ENCODE measurements around the gene ZNF33B. TPM values are rescaled to one million over a fixed set of nuclear protein-coding genes. Genes with fewer than 3 reads are reported as not detected.
"Not testable (repeated sequence)": the region's sequence is repeated elsewhere in the genome, so short reads cannot be mapped to it uniquely, and the experiment has no call there.

Gene ZNF33B
- total RNA-seq, 1 donor from 2014 or later: 14.3 TPM

GRCh38 chr10:42630537-42631134 is 7.7 kb downstream of the ZNF33B start:
- intact Hi-C loops (cut with micrococcal nuclease): no loop called here
- no peak for DNase-seq
- no peak for ATAC-seq

DNA sequence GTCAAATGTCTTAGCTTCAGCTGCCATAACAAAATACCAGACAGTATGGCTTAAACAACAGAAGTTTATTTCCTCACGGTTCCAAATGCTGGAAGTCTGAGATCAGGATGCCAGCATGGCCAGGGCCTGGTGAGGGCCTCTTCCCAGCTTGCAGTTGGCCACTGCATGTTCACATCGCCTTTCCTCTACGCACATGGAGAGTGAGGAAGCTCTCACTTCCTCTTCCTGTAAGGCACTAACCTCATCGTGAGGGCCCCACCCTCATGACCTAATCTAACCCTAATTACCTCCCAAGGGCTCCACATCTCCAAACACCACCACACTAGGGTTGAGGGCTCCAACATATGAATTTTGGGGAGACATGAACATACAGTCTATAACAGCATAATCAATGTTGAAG is 14.4 kb downstream of the ZNF33B start:
- ATAC-seq (no peak), DNase-seq (no peak)
- intact Hi-C loops (cut with micrococcal nuclease): no loop called here

- DNase-seq (no peak), ATAC-seq (no peak)
- intact Hi-C loops (cut with micrococcal nuclease): no loop called here
Measured at GRCh38 chr10:42618424-42618823, 19.9 kb downstream of the ZNF33B start.

DNA sequence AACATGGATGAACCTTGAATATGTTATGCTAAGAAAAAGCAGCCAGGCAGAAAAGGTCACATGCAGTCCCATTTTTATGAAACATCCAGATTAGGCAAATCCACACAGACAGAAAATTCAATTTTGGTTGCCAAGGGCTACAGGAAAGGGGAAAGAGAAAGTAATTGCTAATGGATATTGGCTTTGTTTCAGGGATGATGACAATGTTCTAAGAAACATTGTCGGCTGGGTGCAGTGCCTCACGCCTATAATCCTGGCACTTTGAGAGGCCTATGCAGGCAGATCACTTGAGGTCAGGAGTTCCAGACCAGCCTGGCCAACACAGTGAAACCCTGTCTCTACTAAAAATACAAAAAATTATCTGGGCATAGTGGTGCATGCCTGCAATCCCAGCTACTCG is 23.0 kb downstream of the ZNF33B start:
- intact Hi-C loops (cut with micrococcal nuclease): no loop called here
- ATAC-seq: no peak
- no peak for DNase-seq

GRCh38 chr10:42609872-42610271 is 28.5 kb downstream of the ZNF33B start:
- ATAC-seq (no peak), DNase-seq (no peak)
- intact Hi-C loops (cut with micrococcal nuclease): no loop called here

DNA sequence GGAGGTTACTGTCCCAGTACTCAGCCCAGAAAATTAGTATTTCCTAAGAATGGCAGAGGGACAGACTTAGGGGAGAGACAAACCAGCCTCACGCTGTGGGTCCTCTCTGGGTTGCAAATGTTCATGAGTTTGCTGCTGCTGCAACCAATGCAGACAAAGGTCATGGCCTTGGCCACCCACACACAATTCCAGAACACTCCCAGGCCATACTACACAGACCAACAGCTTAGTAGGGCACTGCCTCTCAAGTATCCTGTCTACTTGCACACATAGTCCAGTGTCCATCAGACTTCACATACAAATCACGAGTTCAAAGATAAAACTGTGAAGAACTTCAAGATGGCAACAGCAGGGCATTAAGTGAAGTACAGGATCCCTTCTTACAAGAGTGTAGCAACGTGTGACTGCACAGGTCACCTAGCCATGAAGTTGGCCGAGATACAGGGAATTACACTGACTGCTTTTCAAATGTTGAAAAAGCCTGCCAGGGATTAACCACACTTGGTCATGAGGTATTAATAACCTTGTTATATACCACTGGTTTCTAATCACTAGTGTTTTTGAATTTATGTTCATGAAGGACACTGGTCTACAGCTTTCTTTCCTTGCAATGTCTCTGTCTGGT is 40.0 kb downstream of the ZNF33B start:
- ATAC-seq: peak; percentile 42
- intact Hi-C loops (cut with micrococcal nuclease): no loop called here
- no peak for DNase-seq

GRCh38 chr10:42596196-42596595 is 42.2 kb downstream of the ZNF33B start:
- DNase-seq (no peak), ATAC-seq (no peak)
- intact Hi-C loops (cut with micrococcal nuclease): no loop called here

DNA sequence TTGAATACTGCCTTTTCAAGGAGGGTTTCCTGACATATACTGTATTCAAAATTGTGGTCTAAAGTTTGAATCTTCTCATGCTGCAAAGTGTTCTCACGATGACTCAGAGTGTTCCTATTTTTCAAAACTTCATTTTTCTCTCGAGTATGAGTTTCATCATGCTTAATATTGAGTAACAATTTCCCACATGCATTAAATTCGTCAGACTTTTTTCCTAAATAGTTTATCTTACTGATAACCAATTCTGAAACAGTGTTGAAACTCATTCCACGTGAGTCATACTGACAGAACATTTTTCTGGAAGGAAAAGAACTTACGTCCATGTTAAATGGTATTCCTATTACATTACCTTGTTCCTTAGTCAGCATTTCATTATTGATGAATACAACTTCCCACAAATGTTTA is 44.1 kb downstream of the ZNF33B start:
- no peak for ATAC-seq
- no peak for DNase-seq
- intact Hi-C loops (cut with micrococcal nuclease): no loop called here

GRCh38 chr10:42593284-42593683 is 45.1 kb downstream of the ZNF33B start:
- intact Hi-C loops (cut with micrococcal nuclease): no loop called here
- DNase-seq: no peak
- ATAC-seq: no peak

GRCh38 chr10:42583828-42584227 is 54.5 kb downstream of the ZNF33B start:
- ATAC-seq (no peak), DNase-seq (no peak)
- intact Hi-C loops (cut with micrococcal nuclease): no loop called here

GRCh38 chr10:42578019-42578418 is 60.4 kb downstream of the ZNF33B start:
- DNase-seq: no peak
- no peak for ATAC-seq
- intact Hi-C loops (cut with micrococcal nuclease): no loop called here

DNA sequence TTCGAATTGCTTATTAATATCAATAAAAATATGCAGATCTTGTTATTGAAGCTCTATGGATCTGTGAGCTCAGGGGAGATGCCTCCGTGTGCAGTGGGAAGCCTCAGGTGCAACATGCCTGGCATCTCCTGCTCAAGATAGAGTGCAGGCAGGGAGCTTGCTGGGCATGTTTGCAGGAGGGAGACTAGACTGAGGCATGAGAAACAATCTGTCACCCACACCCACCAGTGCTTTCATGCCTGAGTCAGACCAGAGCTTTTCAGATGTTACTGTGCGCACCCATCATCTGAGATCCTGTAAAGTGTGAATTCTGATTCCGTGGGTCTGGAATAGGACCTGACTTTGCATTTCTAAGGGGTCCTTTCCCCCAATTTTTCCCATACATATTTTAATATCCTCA is 62.0 kb downstream of the ZNF33B start:
- intact Hi-C loops (cut with micrococcal nuclease): no loop called here
- ATAC-seq: no peak
- DNase-seq: no peak

DNA sequence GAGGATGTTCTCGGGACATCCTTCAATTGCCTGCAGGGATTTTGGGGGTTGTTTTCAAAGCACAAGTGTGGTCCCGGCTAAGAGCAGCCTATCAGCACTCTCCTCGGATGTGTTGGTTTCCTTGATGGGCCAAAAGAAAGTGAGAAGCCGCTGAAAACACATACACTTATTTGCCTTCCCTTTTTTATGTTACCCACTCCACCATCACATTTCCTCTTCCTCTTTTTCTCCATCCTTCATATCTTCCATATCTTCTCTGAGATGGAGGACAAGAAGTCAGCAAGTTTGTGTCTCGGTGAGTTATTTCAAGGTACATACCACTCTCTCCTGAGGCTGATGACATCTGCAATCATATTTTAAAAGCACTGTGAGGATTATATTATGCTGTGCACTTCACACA is 64.0 kb downstream of the ZNF33B start:
- DNase-seq (no peak), ATAC-seq (no peak)
- intact Hi-C loops (cut with micrococcal nuclease): no loop called here

GRCh38 chr10:42556931-42557330 is 81.4 kb downstream of the ZNF33B start:
- intact Hi-C loops (cut with micrococcal nuclease): no loop called here
- ATAC-seq (no peak), DNase-seq (no peak)

DNA sequence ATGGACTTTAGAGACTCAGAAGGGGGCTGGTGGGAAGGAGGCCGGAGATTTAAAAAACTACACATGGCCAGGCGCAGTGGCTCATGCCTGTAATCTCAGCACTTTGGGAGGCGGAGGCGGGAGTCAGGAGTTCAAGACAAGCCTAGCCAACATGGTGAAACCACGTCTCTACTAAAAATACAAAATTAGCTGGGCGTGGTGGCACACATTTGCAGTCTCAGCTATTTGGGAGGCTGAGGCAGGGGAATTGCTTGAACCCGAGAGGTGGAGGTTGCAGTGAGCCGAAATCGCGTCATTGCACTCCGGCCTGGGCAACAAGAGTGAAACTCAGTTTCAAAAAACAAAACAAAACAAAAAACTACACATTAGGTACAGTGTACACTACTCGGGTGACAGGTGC is 84.8 kb downstream of the ZNF33B start:
- ATAC-seq; intact Hi-C loops (cut with micrococcal nuclease); DNase-seq: not testable (repeated sequence)

GRCh38 chr10:42553064-42553407 is 85.3 kb downstream of the ZNF33B start:
- ATAC-seq (peak; percentile 58), DNase-seq (no peak)
- intact Hi-C loops (cut with micrococcal nuclease): no loop called here

- DNase-seq (peak; percentile 97), ATAC-seq (peak; percentile 99)
- intact Hi-C loops (cut with micrococcal nuclease): no loop called here
Measured at GRCh38 chr10:42552188-42553063, 85.9 kb downstream of the ZNF33B start.

DNA sequence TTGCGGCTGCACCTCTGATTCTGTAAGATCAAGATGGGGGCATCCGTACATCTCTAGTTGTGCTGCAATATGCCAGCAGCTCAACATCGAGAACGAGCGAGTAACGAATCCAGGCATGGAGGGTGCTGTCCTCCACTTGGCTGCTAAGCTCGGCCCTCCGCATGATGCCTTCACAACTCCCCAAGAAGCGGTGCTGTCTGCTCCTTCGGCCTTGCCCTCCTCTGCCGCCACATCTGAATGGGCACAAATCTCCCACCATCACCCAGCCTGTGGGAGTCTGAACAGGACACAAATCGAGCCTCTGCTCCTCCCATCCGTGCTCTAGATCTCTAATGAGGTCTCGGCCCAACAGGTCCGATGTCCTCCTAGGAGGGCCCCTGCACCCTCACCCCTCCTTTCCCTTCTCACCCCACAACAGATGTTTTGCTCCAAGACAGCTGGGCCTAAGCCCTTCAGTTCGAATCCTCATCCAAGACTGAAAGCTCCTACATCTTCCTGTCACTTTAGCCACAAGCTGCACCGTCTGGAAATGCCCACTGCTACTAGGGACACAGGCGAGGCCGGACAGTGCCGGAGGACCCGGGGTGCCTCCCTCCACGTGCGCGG is 86.7 kb downstream of the ZNF33B start:
- DNase-seq: no peak
- no peak for ATAC-seq
- intact Hi-C loops (cut with micrococcal nuclease): no loop called here

DNA sequence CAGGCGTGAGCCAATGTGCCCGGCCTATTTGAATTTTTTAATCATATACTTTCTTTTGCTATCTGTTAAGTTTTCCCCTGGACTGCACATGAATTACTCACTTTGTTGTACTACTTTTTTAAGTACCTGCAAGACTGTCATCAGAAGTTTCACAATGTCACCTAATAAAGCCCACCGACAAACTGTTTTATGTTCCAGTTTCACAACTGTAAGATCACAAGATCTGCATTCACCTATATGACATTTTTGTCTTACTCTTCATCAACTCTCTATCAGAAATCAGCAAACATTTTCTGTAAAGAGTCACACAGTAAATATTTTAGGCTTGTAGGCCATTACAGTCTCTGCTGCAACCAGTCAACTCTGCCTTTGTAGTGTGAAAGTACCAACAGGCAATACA is 88.5 kb downstream of the ZNF33B start:
- intact Hi-C loops (cut with micrococcal nuclease): no loop called here
- DNase-seq (no peak), ATAC-seq (no peak)

DNA sequence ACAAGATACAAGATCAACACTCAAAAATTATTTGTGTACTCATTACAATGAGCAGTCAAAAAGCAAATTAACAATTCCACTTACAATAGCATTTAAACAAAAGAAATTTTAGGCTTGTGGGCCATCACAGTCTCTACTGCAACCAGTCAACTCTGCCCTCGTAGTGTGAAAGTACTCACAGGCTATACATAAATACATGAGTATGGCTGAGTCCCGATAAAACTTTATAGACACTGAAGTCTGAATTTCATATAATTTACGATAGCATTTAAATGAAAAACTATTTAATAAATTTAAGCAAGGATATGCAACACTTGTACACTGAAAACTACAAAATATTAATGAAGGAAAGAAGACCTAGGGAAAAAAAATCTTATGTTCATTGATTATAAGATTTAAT is 90.1 kb downstream of the ZNF33B start:
- no peak for ATAC-seq
- intact Hi-C loops (cut with micrococcal nuclease): no loop called here
- DNase-seq: no peak
